ENCODE results near the gene TUBA3D.
"Not testable (repeated sequence)": the region's sequence is repeated elsewhere in the genome, so short reads cannot be mapped to it uniquely, and the experiment has no call there.

GRCh38 chr2:131451265-131451949 lies 24.5 kb upstream of the TUBA3D start:
- not testable (repeated sequence) for TF ChIP-seq CTCF (IDR thresholded peaks at IDR 0.05; ENCODE audit: borderline replicate concordance, extremely low read depth, low read length, poor library complexity, severe bottlenecking); EZH2 (IDR thresholded peaks at IDR 0.05; ENCODE audit: borderline replicate concordance, low read depth, low read length, severe bottlenecking)
